GM12878 (cell line): ENCODE results near the gene PAIP1. TPM values are rescaled to one million over a fixed set of nuclear protein-coding genes. Genes with fewer than 3 reads are reported as not detected.

Source experiments
- ATAC-seq: fragments of 200-7000 bp; cut with Tn5 transposase; 3 replicates; pipeline ENCODE4 v1.9.1; 2020; ENCODE audit warnings: mild to moderate bottlenecking, moderate library complexity
- BruUV-seq: library from RNA; stranded (reverse); fragments of 400-500 nt; replicated peaks from 2 replicates; lab custom pipeline; 2021; lab: Mats Ljungman, UMichigan
- CTCF ChIA-PET: fragments of 300-600 bp; sonication (Branson Sonifier 250); formaldehyde crosslinking; extraction: SDS; loops from one replicate; lab custom pipeline; 2021; ENCODE audit warnings: inconsistent platforms; lab: Yijun Ruan, JAX
- POLR2A ChIA-PET: fragments of 350-600 bp; formaldehyde crosslinking; extraction: SDS; loops from one replicate; lab custom pipeline; 2021; ENCODE audit warnings: inconsistent platforms; lab: Charles Lee
- RAD21 ChIA-PET: fragments of 300-600 bp; sonication (Branson Sonifier 250); formaldehyde crosslinking; loops from one replicate; lab custom pipeline; 2023; ENCODE audit warnings: antibody characterized with exemption; ENCODE audit not compliant: unreplicated experiment; lab: Charles Lee
- SMC1A ChIA-PET: fragments of 300-600 bp; sonication (Branson Sonifier 250); formaldehyde crosslinking; loops from one replicate; lab custom pipeline; 2023; ENCODE audit not compliant: unreplicated experiment, uncharacterized antibody; lab: Charles Lee
- DNase-seq: peaks from one replicate; pipeline ENCODE4 v3.0.0-alpha.2; 2011; ENCODE audit warnings: low read depth, low spot score
- FAIRE-seq: peaks from 3 replicates; lab custom pipeline; 2011; peaks lifted over from hg19 to GRCh38; lab: Jason Lieb, UNC
- H2AFZ ChIP-seq: 2 replicates; pipeline ENCODE4 v1.6.0; 2011; ENCODE audit warnings: low read depth, low read length, control low read depth; ENCODE audit not compliant: control insufficient read depth
- H3K27ac ChIP-seq: 2 replicates; pipeline ENCODE4 v1.5.1; 2011; ENCODE audit warnings: control low read depth; ENCODE audit not compliant: control insufficient read depth, insufficient read depth
- H3K27me3 ChIP-seq, 2 experiments: replicated peaks in 1 of 2; 2 replicates each; pipeline versions ENCODE4 v1.6.0 to v1.6.1; 2011; ENCODE audit warnings: low read length in 1 of 2; ENCODE audit not compliant: control insufficient read depth in 2 of 2, insufficient read depth in 2 of 2
- H3K36me3 ChIP-seq, 2 experiments: 2 replicates each; pipeline ENCODE4 v1.5.1; 2011; ENCODE audit warnings: low read length in 1 of 2; ENCODE audit not compliant: control insufficient read depth in 2 of 2, insufficient read depth in 2 of 2
- H3K4me1 ChIP-seq: 2 replicates; pipeline ENCODE4 v1.6.1; 2011; ENCODE audit warnings: mild to moderate bottlenecking, low read length, moderate library complexity, mixed read lengths; ENCODE audit not compliant: control insufficient read depth, insufficient read depth
- H3K4me2 ChIP-seq: 2 replicates; pipeline ENCODE4 v1.6.0; 2011; ENCODE audit warnings: control low read depth; ENCODE audit not compliant: control insufficient read depth, insufficient read depth
- H3K4me3 ChIP-seq: fragments of 200-600 bp; sonication (generic); 2 replicates; pipeline ENCODE4 v1.5.1; 2016
- H3K79me2 ChIP-seq: 2 replicates; pipeline ENCODE4 v1.6.0; 2011; ENCODE audit warnings: low read length; ENCODE audit not compliant: control insufficient read depth, insufficient read depth
- H3K9ac ChIP-seq: 2 replicates; pipeline ENCODE4 v1.8.0; 2011; ENCODE audit warnings: low read length, control low read depth, mixed read lengths; ENCODE audit not compliant: control insufficient read depth, insufficient read depth
- H3K9me3 ChIP-seq: replicated peaks from 3 replicates; pipeline ENCODE4 v1.5.1; 2011; ENCODE audit warnings: mild to moderate bottlenecking, low read length; ENCODE audit not compliant: control insufficient read depth, insufficient read depth
- H4K20me1 ChIP-seq: 2 replicates; pipeline ENCODE4 v1.6.0; 2011; ENCODE audit not compliant: control insufficient read depth, insufficient read depth
- BHLHE40 ChIP-seq, 2 experiments: fragments of 450-650 bp in 1 of 2; IDR thresholded peaks; 2 replicates each; pipeline ENCODE4 v1.6.1; 2011 to 2017; ENCODE audit warnings: low read depth in 2 of 2, borderline replicate concordance in 1 of 2, improper control_type of control experiment in 1 of 2, low read length in 1 of 2, mild to moderate bottlenecking in 1 of 2
- CHD2 ChIP-seq: IDR thresholded peaks from 2 replicates; pipeline ENCODE4 v1.6.1; 2011; ENCODE audit warnings: low read depth, low read length, improper control_type of control experiment, borderline replicate concordance
- CREM ChIP-seq: IDR thresholded peaks from 2 replicates; pipeline ENCODE4 v1.6.1; 2014; ENCODE audit warnings: antibody characterized with exemption, low read depth
- ESRRA ChIP-seq: IDR thresholded peaks from 2 replicates; pipeline ENCODE4 v1.6.1; 2012; ENCODE audit warnings: mild to moderate bottlenecking, low read length, improper control_type of control experiment
- IRF3 ChIP-seq: fragments of 450-650 bp; IDR thresholded peaks from 2 replicates; pipeline ENCODE4 v1.6.1; 2014; ENCODE audit warnings: mild to moderate bottlenecking
- JUND ChIP-seq: IDR thresholded peaks from 2 replicates; pipeline ENCODE4 v1.6.1; 2012; ENCODE audit warnings: low read depth, mild to moderate bottlenecking, low read length, improper control_type of control experiment, moderate library complexity
- MTA2 ChIP-seq: fragments of 450-650 bp; IDR thresholded peaks from 2 replicates; pipeline ENCODE4 v1.6.1; 2016; ENCODE audit warnings: low read depth, mild to moderate bottlenecking, moderate library complexity
- MYB ChIP-seq: fragments of 150-350 bp; IDR thresholded peaks from 2 replicates; pipeline ENCODE4 v1.6.1; 2014; ENCODE audit warnings: mild to moderate bottlenecking, low read depth, low read length, borderline replicate concordance
- NFXL1 ChIP-seq: fragments of 450-650 bp; IDR thresholded peaks from 2 replicates; pipeline ENCODE4 v1.6.1; 2017; ENCODE audit warnings: antibody characterized with exemption, mild to moderate bottlenecking, borderline replicate concordance
- NR2C1 ChIP-seq: fragments of 450-650 bp; IDR thresholded peaks from 2 replicates; pipeline ENCODE4 v1.6.1; 2017; ENCODE audit warnings: antibody characterized with exemption, mild to moderate bottlenecking, moderate library complexity
- ZNF274 ChIP-seq: IDR thresholded peaks from one replicate; pipeline ENCODE4 v1.8.0; 2011; ENCODE audit not compliant: insufficient read length, insufficient read depth
- WGBS: methylation state at CpG from one replicate; pipeline ENCODE4 v1.1.6; 2016; ENCODE audit warnings: low lambda C conversion rate; ENCODE audit not compliant: insufficient replicate concordance, insufficient coverage; ENCODE audit errors: missing lambda C conversion rate; 5-methylcytosine and 5-hydroxymethylcytosine counted together
- in situ Hi-C: fragments of 300-500 bp; cut with MboI; formaldehyde crosslinking; loops from 9 replicates; pipeline ENCODE4 v1.14.3; 2018; ENCODE audit warnings: mixed read lengths
- intact Hi-C: fragments of 100-400 bp; cut with micrococcal nuclease; formaldehyde crosslinking; loops from one replicate; pipeline ENCODE4 v1.14.2; 2022; ENCODE audit not compliant: unreplicated experiment
- polyA plus RNA-seq, 11 experiments: library from polyadenylated mRNA; depleted of rRNA in 4 of 11; unstranded in 6 of 11; stranded (reverse) in 5 of 11; fragments of >200 nt; fragmentation: Nextera tagmentation in 4 of 11; fragmentation: Illumina TruSeq in 1 of 11; extraction: Ambion mirVana in 4 of 11; extraction: Trizol in 1 of 11; gene quantifications; 1 replicate in 1 of 11; 2 replicates in 10 of 11; pipeline versions ENCODE4 v1.2.1 to v1.2.3, GENCODE V29; 2011 to 2016; ENCODE audit warnings: inconsistent platforms in 2 of 11, missing spikeins in 2 of 11, low read depth in 1 of 11
- total RNA-seq, 4 experiments: library from RNA; depleted of rRNA in 3 of 4; stranded (reverse); fragments of >200 nt in 3 of 4; fragmentation: Illumina TruSeq in 1 of 4; extraction: Trizol in 1 of 4; gene quantifications; 2 replicates each; pipeline versions ENCODE4 v1.2.1 to v1.2.3, GENCODE V29; 2013 to 2021
- TF ChIP-seq, protein P1 (sequence below): fragments of 450-650 bp; IDR thresholded peaks from 2 replicates; pipeline ENCODE4 v1.6.1; 2016; ENCODE audit warnings: mild to moderate bottlenecking

Gene PAIP1
- total and polyA plus RNA-seq, 10 of the 15 experiments (the other 5 are each of a cell fraction or from before 2014, with no cell fraction given) = 37.4 to 90.9 (median 57.0) TPM

DNA sequence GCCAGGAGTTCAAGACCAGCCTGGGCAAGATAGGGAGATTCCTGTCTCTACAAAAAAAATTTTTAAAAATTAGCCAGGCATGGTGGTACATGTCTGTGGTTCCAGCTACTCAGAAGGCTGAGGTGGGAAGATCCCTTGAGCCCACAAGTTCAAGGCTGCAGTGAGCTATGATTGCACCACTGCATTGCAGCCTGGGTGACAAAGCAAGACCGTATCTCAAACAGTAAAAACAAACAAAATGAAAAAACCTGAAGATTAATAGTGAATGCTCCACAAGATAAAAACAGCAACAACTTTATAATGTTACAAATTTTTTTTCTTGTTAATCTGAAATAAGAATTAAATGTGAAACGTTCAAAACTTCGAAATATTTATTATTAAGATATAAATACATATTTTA, 70.5 kb downstream of the PAIP1 start:
- peaks cover 19% of the 10 kb centered on the region for H3K79me2 ChIP-seq
- ChIA-PET RAD21 (interaction anchor here (1.4 to 2.8 kb wide), 2 partner anchors 29 to 117 kb away, joined by 5 to 11 read pairs; partner anchors contain the start of genes C5orf34 and NNT), CTCF (interaction anchor here (1.0 to 3.1 kb wide), 5 partner anchors 12 to 123 kb away, joined by 3 to 20 read pairs (median 7); partner anchors contain the start of gene C5orf34), SMC1A (interaction anchor here (1.0 to 3.4 kb wide), 6 partner anchors 8 to 173 kb away, joined by 4 to 20 read pairs (median 8); partner anchors contain the start of genes C5orf34 and HMGCS1), POLR2A (interaction anchor here (3.2 to 3.4 kb wide), 2 partner anchors 28 to 68 kb away, joined by 18 to 24 read pairs; partner anchors contain the start of gene C5orf34)
- no peak for ATAC-seq
- peaks cover 3% of the 10 kb centered on the region for H3K4me1 ChIP-seq
- TF ChIP-seq NFXL1 (no peak), BHLHE40 (IDR thresholded peaks at IDR 0.05; ENCODE audit: borderline replicate concordance in 1 of 2, low read depth in 2 of 2, low read length in 1 of 2) (no peak), ESRRA (no peak), CHD2 (no peak), MTA2 (no peak), NR2C1 (no peak), IRF3 (no peak), ZNF274 (no peak), CREM (no peak), MYB (no peak), JUND (no peak)
- TF ChIP-seq, protein P1, sequence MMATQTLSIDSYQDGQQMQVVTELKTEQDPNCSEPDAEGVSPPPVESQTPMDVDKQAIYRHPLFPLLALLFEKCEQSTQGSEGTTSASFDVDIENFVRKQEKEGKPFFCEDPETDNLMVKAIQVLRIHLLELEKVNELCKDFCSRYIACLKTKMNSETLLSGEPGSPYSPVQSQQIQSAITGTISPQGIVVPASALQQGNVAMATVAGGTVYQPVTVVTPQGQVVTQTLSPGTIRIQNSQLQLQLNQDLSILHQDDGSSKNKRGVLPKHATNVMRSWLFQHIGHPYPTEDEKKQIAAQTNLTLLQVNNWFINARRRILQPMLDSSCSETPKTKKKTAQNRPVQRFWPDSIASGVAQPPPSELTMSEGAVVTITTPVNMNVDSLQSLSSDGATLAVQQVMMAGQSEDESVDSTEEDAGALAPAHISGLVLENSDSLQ = no peak
- no peak overlapping the region for H3K4me3 ChIP-seq
- intact Hi-C loops = loop anchor here (10.0 kb wide), 1 partner anchor 118 kb away; the partner anchor contains the start of gene NNT
- no peak overlapping the region for H3K9ac ChIP-seq
- no peak overlapping the region for H3K27ac ChIP-seq
- no TSS peak for BruUV-seq
- H4K20me1 ChIP-seq = no peaks in the 10 kb centered on the region
- no peak for FAIRE-seq
- H2AFZ ChIP-seq = no peak overlapping the region
- WGBS = 55% methylated on average over 3 of the region's 3 CpGs
- no peaks in the 10 kb centered on the region for H3K27me3 ChIP-seq
- H3K4me2 ChIP-seq = no peak overlapping the region
- in situ Hi-C loops = no loop called here
- no peak for DNase-seq
- no peaks in the 10 kb centered on the region for H3K9me3 ChIP-seq
- peaks cover 0 to 7% of the 10 kb centered on the region in 2 experiments; a peak in 1 of 4 replicates for H3K36me3 ChIP-seq
